Lung (tissue), 12 donors: ENCODE data around the gene MEF2D. TPM values are rescaled to one million over a fixed set of nuclear protein-coding genes. Genes with fewer than 3 reads are reported as not detected.

Experiments
- ATAC-seq: fragments of 200-7000 bp; cut with Tn5 transposase; one replicate; pipeline ENCODE4 v1.9.1; 2020; ENCODE audit warnings: moderate number of reproducible peaks; ENCODE audit not compliant: insufficient read depth, low FRiP score
- DNase-seq, 3 donors: peaks; one replicate each; pipeline ENCODE4 v3.0.0-alpha.2; 2013 to 2017
- H3K27ac ChIP-seq, 2 donors: one replicate each; pipeline ENCODE4 v1.5.1; 2013; ENCODE audit warnings: mild to moderate bottlenecking in 2 of 2, moderate library complexity in 2 of 2, control low read depth in 1 of 2, inconsistent platforms in 1 of 2, low read depth in 1 of 2, low read length in 1 of 2
- H3K27me3 ChIP-seq, 3 donors: one replicate each; pipeline ENCODE4 v1.5.1; 2013; ENCODE audit warnings: low read length in 2 of 3; ENCODE audit not compliant: control insufficient read depth in 3 of 3, insufficient read depth in 3 of 3
- H3K36me3 ChIP-seq, 4 donors: one replicate each; pipeline ENCODE4 v1.5.1; 2013; ENCODE audit warnings: low read length in 4 of 4, mild to moderate bottlenecking in 1 of 4, moderate library complexity in 1 of 4; ENCODE audit not compliant: control insufficient read depth in 4 of 4, insufficient read depth in 4 of 4
- H3K4me1 ChIP-seq, 5 donors: one replicate each; pipeline ENCODE4 v1.5.1; 2013; ENCODE audit warnings: low read length in 5 of 5, mild to moderate bottlenecking in 2 of 5, moderate library complexity in 1 of 5; ENCODE audit not compliant: control insufficient read depth in 5 of 5, insufficient read depth in 5 of 5
- H3K4me3 ChIP-seq: one replicate; pipeline ENCODE4 v1.5.1; 2013; ENCODE audit warnings: mild to moderate bottlenecking, control low read depth, moderate library complexity
- H3K9ac ChIP-seq, 2 donors: one replicate each; pipeline ENCODE4 v1.5.1; 2013; ENCODE audit warnings: low read length in 2 of 2, control low read depth in 1 of 2; ENCODE audit not compliant: insufficient read depth in 1 of 2
- H3K9me3 ChIP-seq, 4 donors: one replicate each; pipeline ENCODE4 v1.5.1; 2013; ENCODE audit warnings: low read length in 3 of 4, mild to moderate bottlenecking in 1 of 4, moderate library complexity in 1 of 4; ENCODE audit not compliant: control insufficient read depth in 4 of 4, insufficient read depth in 3 of 4
- WGBS, 2 donors: extraction: QIAGEN DNeasy Blood & Tissue Kit; methylation state at CpG; one replicate each; pipeline ENCODE4 v1.1.7; 2013; 5-methylcytosine and 5-hydroxymethylcytosine counted together
- polyA plus RNA-seq, 2 donors: library from polyadenylated mRNA; stranded (reverse); fragments of 200-250 nt; gene quantifications; one replicate each; pipeline ENCODE4 v1.2.1, GENCODE V29; 2013
- total RNA-seq, 2 donors: library from RNA; depleted of rRNA in 1 of 2; stranded (reverse); fragments of >200 nt in 1 of 2; gene quantifications; one replicate each; pipeline ENCODE4 v1.2.1, GENCODE V29; 2014 to 2021
- TF ChIP-seq, protein P1 (sequence below): IDR thresholded peaks from 2 replicates; pipeline ENCODE4 v1.5.1; 2012; ENCODE audit warnings: mild to moderate bottlenecking; ENCODE audit errors: control extremely low read depth, extremely low read depth
- donor health status: control.
- donor health status: control.
- donor health status: Bipolar disorder and iron deficiency.
- donor health status: healthy.
- donor health status: DM: yes; HTN: yes; CAD: no.

Gene MEF2D
- total and polyA plus RNA-seq, 4 donors = 23.0 to 52.5 (median 23.1) TPM

GRCh38 chr1:156497743-156498431 is 2.7 kb downstream of the MEF2D start:
- TF ChIP-seq, protein P1, sequence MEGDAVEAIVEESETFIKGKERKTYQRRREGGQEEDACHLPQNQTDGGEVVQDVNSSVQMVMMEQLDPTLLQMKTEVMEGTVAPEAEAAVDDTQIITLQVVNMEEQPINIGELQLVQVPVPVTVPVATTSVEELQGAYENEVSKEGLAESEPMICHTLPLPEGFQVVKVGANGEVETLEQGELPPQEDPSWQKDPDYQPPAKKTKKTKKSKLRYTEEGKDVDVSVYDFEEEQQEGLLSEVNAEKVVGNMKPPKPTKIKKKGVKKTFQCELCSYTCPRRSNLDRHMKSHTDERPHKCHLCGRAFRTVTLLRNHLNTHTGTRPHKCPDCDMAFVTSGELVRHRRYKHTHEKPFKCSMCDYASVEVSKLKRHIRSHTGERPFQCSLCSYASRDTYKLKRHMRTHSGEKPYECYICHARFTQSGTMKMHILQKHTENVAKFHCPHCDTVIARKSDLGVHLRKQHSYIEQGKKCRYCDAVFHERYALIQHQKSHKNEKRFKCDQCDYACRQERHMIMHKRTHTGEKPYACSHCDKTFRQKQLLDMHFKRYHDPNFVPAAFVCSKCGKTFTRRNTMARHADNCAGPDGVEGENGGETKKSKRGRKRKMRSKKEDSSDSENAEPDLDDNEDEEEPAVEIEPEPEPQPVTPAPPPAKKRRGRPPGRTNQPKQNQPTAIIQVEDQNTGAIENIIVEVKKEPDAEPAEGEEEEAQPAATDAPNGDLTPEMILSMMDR = no peak
- H3K9ac ChIP-seq = peak overlapping the region in 1 of 2 donors; percentile 58
- peaks cover 0 to 9% (median 4%) of the 10 kb centered on the region in 4 donors for H3K36me3 ChIP-seq
- ATAC-seq (no peak), DNase-seq (peak in 1 of 3 donors; percentile 33)
- WGBS, 2 donors = 47 to 59% methylated on average over 5 of the region's 5 CpGs
- H3K4me1 ChIP-seq = peaks cover 43 to 63% (median 48%) of the 10 kb centered on the region in 5 donors
- H3K9me3 ChIP-seq = no peaks in the 10 kb centered on the region
- no peaks in the 10 kb centered on the region for H3K27me3 ChIP-seq
- peak overlapping the region; percentile 17 to 99 for H3K27ac ChIP-seq
- peak overlapping the region; percentile 21 for H3K4me3 ChIP-seq

DNA sequence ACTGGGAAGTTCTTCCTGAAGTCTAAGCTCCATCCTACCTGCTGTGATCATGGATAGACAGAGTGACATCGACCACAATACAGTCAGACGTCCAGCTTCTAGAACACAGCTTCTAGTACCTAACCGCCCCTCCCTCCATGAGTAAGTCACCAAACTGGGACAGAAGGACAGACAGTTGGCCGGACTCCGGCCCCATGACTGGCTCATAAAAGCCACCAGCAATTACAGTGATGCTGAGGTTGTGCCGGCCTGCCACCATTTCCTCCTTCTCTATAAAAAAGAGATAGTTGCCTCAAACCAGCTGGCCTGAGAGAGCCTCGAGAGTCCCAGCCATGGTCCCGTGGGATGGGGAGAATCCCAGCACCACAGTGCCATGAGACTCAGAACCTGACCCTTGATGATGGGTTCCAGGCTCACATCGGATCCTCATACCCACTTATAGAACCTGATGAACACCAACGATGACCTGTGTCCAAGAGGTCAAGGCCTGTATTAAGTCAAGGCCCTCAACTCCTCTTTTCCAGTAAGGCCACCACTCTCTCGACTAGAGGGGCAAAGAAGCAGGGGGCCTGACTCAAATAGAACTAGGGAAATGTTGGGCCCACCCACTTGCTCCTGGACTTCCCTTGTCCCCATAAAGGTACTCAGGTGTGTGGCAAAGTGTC is 3.4 kb downstream of the MEF2D start:
- no peak overlapping the region for H3K4me3 ChIP-seq
- DNase-seq = no peak
- peaks cover 36 to 63% (median 48%) of the 10 kb centered on the region in 5 donors for H3K4me1 ChIP-seq
- no peaks in the 10 kb centered on the region for H3K9me3 ChIP-seq
- peak overlapping the region in 1 of 2 donors; percentile 13 for H3K9ac ChIP-seq
- peak overlapping the region; percentile 17 to 99 for H3K27ac ChIP-seq
- no peaks in the 10 kb centered on the region for H3K27me3 ChIP-seq
- WGBS, 2 donors = 53 to 64% methylated on average over 11 of the region's 11 CpGs
- H3K36me3 ChIP-seq = peaks cover 0 to 9% (median 4%) of the 10 kb centered on the region in 4 donors
- ATAC-seq = no peak
- TF ChIP-seq, protein P1 = no peak

GRCh38 chr1:156496211-156496761 is 4.3 kb downstream of the MEF2D start:
- no peak overlapping the region for H3K4me3 ChIP-seq
- ATAC-seq (no peak), DNase-seq (no peak)
- H3K9me3 ChIP-seq = no peaks in the 10 kb centered on the region
- H3K9ac ChIP-seq = no peak overlapping the region
- TF ChIP-seq, protein P1 = no peak
- 47 to 67% methylated on average over 10 of the region's 10 CpGs for WGBS, 2 donors
- no peaks in the 10 kb centered on the region for H3K27me3 ChIP-seq
- H3K4me1 ChIP-seq = peaks cover 40 to 71% (median 53%) of the 10 kb centered on the region in 5 donors
- H3K36me3 ChIP-seq = peaks cover 0 to 9% (median 5%) of the 10 kb centered on the region in 4 donors
- H3K27ac ChIP-seq = peak overlapping the region; percentile 20 to 69
